GM23338 (cell line): ENCODE results near the gene GBE1. TPM values are rescaled to one million over a fixed set of nuclear protein-coding genes. Genes with fewer than 3 reads are reported as not detected.
A peak's percentile ranks its signal among the peaks of the same experiment; 100 is the strongest.

ENCODE experiments used
- ATAC-seq: fragments of 200-7000 bp; cut with Tn5 transposase; 3 replicates; pipeline ENCODE4 v1.9.1; 2020
- DNase-seq: peaks from one replicate; pipeline ENCODE4 v3.0.0-alpha.2; 2015; ENCODE audit warnings: low spot score
- H2AFZ ChIP-seq: fragments of 200-600 bp; sonication (generic); 2 replicates; pipeline ENCODE4 v1.8.0; 2016; ENCODE audit warnings: antibody characterized with exemption, mild to moderate bottlenecking, moderate library complexity
- H3F3A ChIP-seq: fragments of 200-600 bp; sonication (generic); replicated peaks from 2 replicates; pipeline ENCODE4 v1.8.0; 2017; ENCODE audit warnings: antibody characterized with exemption, mixed run types, low read depth
- H3K27ac ChIP-seq: fragments of 200-600 bp; sonication (generic); 2 replicates; pipeline ENCODE4 v1.6.1; 2016; ENCODE audit warnings: low read depth
- H3K27me3 ChIP-seq: fragments of 200-600 bp; sonication (generic); 2 replicates; pipeline ENCODE4 v1.8.0; 2016; ENCODE audit warnings: mild to moderate bottlenecking, mixed run types, moderate library complexity; ENCODE audit not compliant: insufficient read depth
- H3K36me3 ChIP-seq: fragments of 200-600 bp; sonication (generic); 2 replicates; pipeline ENCODE4 v1.8.0; 2016; ENCODE audit warnings: mild to moderate bottlenecking; ENCODE audit not compliant: insufficient read depth
- H3K4me1 ChIP-seq: fragments of 200-600 bp; sonication (generic); 2 replicates; pipeline ENCODE4 v1.8.0; 2016; ENCODE audit warnings: mild to moderate bottlenecking, moderate library complexity; ENCODE audit not compliant: insufficient read depth
- H3K4me2 ChIP-seq: fragments of 200-600 bp; sonication (generic); 2 replicates; pipeline ENCODE4 v1.7.1; 2017; ENCODE audit warnings: mixed run types
- H3K4me3 ChIP-seq: fragments of 200-600 bp; sonication (generic); 2 replicates; pipeline ENCODE4 v1.6.1; 2016; ENCODE audit warnings: mixed run types
- H3K79me2 ChIP-seq: fragments of 200-600 bp; sonication (generic); replicated peaks from 2 replicates; pipeline ENCODE4 v1.8.0; 2017; ENCODE audit warnings: mild to moderate bottlenecking; ENCODE audit not compliant: insufficient read depth
- H3K9me2 ChIP-seq: fragments of 200-600 bp; sonication (generic); 2 replicates; pipeline ENCODE4 v1.8.0; 2017; ENCODE audit not compliant: insufficient read depth
- H4K20me1 ChIP-seq: fragments of 200-600 bp; sonication (generic); replicated peaks from 2 replicates; pipeline ENCODE4 v1.8.0; 2017; ENCODE audit warnings: mild to moderate bottlenecking; ENCODE audit not compliant: insufficient read depth
- H3K27ac Mint-ChIP-seq: 2 replicates; pipeline ENCODE4 v1.8.0; 2020; ENCODE audit warnings: inconsistent platforms, mild to moderate bottlenecking, moderate library complexity, mixed read lengths
- H3K27me3 Mint-ChIP-seq: 3 replicates; pipeline ENCODE4 v1.8.0; 2022; ENCODE audit warnings: low read depth, mild to moderate bottlenecking, moderate library complexity, mixed read lengths, inconsistent platforms; ENCODE audit not compliant: insufficient read depth, poor library complexity
- H3K36me3 Mint-ChIP-seq: 3 replicates; pipeline ENCODE4 v1.8.0; 2021; ENCODE audit warnings: low read depth, mild to moderate bottlenecking, inconsistent platforms, moderate library complexity, mixed read lengths
- H3K4me1 Mint-ChIP-seq: 3 replicates; pipeline ENCODE4 v1.8.0; 2020; ENCODE audit warnings: mild to moderate bottlenecking, inconsistent platforms, mixed read lengths
- H3K4me3 Mint-ChIP-seq: 3 replicates; pipeline ENCODE4 v1.8.0; 2021; ENCODE audit warnings: moderate library complexity, mild to moderate bottlenecking, inconsistent platforms, mixed read lengths
- H3K9me3 Mint-ChIP-seq: 3 replicates; pipeline ENCODE4 v1.8.0; 2020; ENCODE audit warnings: moderate library complexity, mild to moderate bottlenecking, inconsistent platforms, mixed read lengths
- CREB1 ChIP-seq: fragments of 250-450 bp; sonication (Bioruptor Pico); IDR thresholded peaks from 2 replicates; pipeline ENCODE4 v1.5.0; 2020; ENCODE audit warnings: low read depth, mild to moderate bottlenecking, moderate library complexity
- CTCF ChIP-seq, 2 experiments: fragments of 200-600 bp in 1 of 2; sonication (generic) in 1 of 2; conservative IDR thresholded peaks; 2 replicates each; pipeline versions ENCODE4 v1.5.1 to v1.6.1; 2016 to 2017; ENCODE audit warnings: antibody characterized with exemption in 2 of 2, low read depth in 2 of 2, mild to moderate bottlenecking in 2 of 2, moderate library complexity in 1 of 2
- EZH2phosphoT487 ChIP-seq: fragments of 200-600 bp; sonication (generic); IDR thresholded peaks from one replicate; pipeline ENCODE4 v1.8.1; 2018; ENCODE audit warnings: antibody characterized with exemption; ENCODE audit not compliant: unreplicated experiment
- JUNB ChIP-seq: IDR thresholded peaks from one replicate; pipeline ENCODE4 v1.6.1; 2016; ENCODE audit warnings: antibody characterized with exemption; ENCODE audit not compliant: unreplicated experiment
- POLR2AphosphoS5 ChIP-seq: IDR thresholded peaks from 2 replicates; pipeline ENCODE4 v1.6.1; 2016; ENCODE audit warnings: antibody characterized with exemption, low read depth
- REST ChIP-seq: IDR thresholded peaks from one replicate; pipeline ENCODE4 v1.6.1; 2018; ENCODE audit warnings: antibody characterized with exemption; ENCODE audit not compliant: unreplicated experiment
- ZNF114 ChIP-seq: fragments of 250-450 bp; sonication (Bioruptor Pico); IDR thresholded peaks from 2 replicates; pipeline ENCODE4 v1.5.0; 2020; ENCODE audit warnings: mild to moderate bottlenecking, moderate library complexity
- ZNF462 ChIP-seq: fragments of 250-450 bp; sonication (Bioruptor Pico); IDR thresholded peaks from 2 replicates; pipeline ENCODE4 v1.5.0; 2020; ENCODE audit warnings: mild to moderate bottlenecking, moderate library complexity
- long read RNA-seq: library from polyadenylated mRNA; unstranded; transcript quantifications from one replicate; pipeline ENCODE4 v2.0.0, GENCODE V29; 2020; ENCODE audit not compliant: unreplicated experiment
- polyA plus RNA-seq: library from polyadenylated mRNA; unstranded; fragments of >200 nt; fragmentation: Nextera tagmentation; extraction: Ambion mirVana; gene quantifications from 2 replicates; pipeline ENCODE4 v1.2.1, GENCODE V29; 2016
- total RNA-seq: library from RNA; depleted of rRNA; stranded (reverse); fragments of >200 nt; shearing (Covaris generic); gene quantifications from 2 replicates; pipeline ENCODE4 v1.2.3, GENCODE V29; 2014; rRNA removed

GBE1 gene
- total RNA-seq (12.2 and 18.7 TPM in 2 replicates), polyA plus RNA-seq (4.5 and 6.4 TPM in 2 replicates)
- long read RNA-seq, partial matches to known transcripts = 0 of 4 reads
- long read RNA-seq, other reads (novel, unspliced or antisense) = 0 of 4 reads

GRCh38 chr3:81760924-81761903 lies at the start of gene GBE1:
Gene GBE1 (minus strand): TSS chr3:81761645. CDS start chr3:81761517, 128 bp downstream.
- Histone ChIP-seq H3K79me2 (peaks cover 13% of the 10 kb centered on the region), H3K9me2 (0 out of 2 replicates have a peak, but pooled peaks cover 4% of the 10 kb centered on the region), H3F3A (peaks cover 2% of the 10 kb centered on the region; the same call in 1 of the 2 replicates), H3K4me2 (peak within 1 kb of the TSS; percentile 95), H3K27me3 (no peaks in the 10 kb centered on the region), H2AFZ (peak within 1 kb of the TSS; percentile 89), H3K36me3 (no peaks in the 10 kb centered on the region), H3K27ac (peak within 1 kb of the TSS; percentile 97), H3K4me1 (peaks cover 7% of the 10 kb centered on the region), H4K20me1 (no peaks in the 10 kb centered on the region), H3K4me3 (peak within 1 kb of the TSS; percentile 92)
- peaks cover 21% of the 10 kb centered on the region for H3K4me1 Mint-ChIP-seq
- peaks cover 3% of the 10 kb centered on the region; the same call in 1 of the 3 replicates for H3K9me3 Mint-ChIP-seq
- H3K4me3 Mint-ChIP-seq = peak within 1 kb of the TSS; percentile 90
- H3K36me3 Mint-ChIP-seq = peaks cover 9% of the 10 kb centered on the region; the same call in 2 of the 3 replicates
- DNase-seq = peak; percentile 92
- ATAC-seq = peak; percentile 95
- TF ChIP-seq CTCF (conservative IDR thresholded peaks at IDR 0.05; ENCODE audit: low read depth in 2 of 2) (no peak), POLR2AphosphoS5 (peak; percentile 75), ZNF462 (CRISPR knock-in tag) (no peak), REST (no peak), EZH2phosphoT487 (no peak), ZNF114 (CRISPR knock-in tag) (0 out of 2 replicates have a peak, but pooled peaks have one; percentile 46), CREB1 (CRISPR knock-in tag) (peak; percentile 37), JUNB (no peak)
- H3K27ac Mint-ChIP-seq = peak within 1 kb of the TSS; percentile 98
- H3K27me3 Mint-ChIP-seq = peaks cover 5% of the 10 kb centered on the region
